GM06990 (cell line): ENCODE results near the gene SKIL.

Experiments used
- DNase-seq: peaks from one replicate; pipeline ENCODE4 v3.0.0-alpha.2; 2011; ENCODE audit not compliant: insufficient read length; ENCODE audit errors: extremely low read depth
- H3K27me3 ChIP-seq: replicated peaks from 2 replicates; pipeline ENCODE4 v1.6.0; 2011; ENCODE audit warnings: low read length; ENCODE audit not compliant: control insufficient read depth, insufficient read depth
- H3K36me3 ChIP-seq: 2 replicates; pipeline ENCODE4 v1.5.1; 2011; ENCODE audit warnings: low read length; ENCODE audit not compliant: control insufficient read depth, insufficient read depth
- H3K4me3 ChIP-seq: replicated peaks from 2 replicates; pipeline ENCODE4 v1.5.1; 2011; ENCODE audit warnings: low read depth, mild to moderate bottlenecking, control low read depth, low read length
- TF ChIP-seq, protein P1 (sequence below): IDR thresholded peaks from 2 replicates; pipeline ENCODE4 v1.5.1; 2011; ENCODE audit warnings: low read length, control low read depth, mild to moderate bottlenecking, inconsistent platforms; ENCODE audit not compliant: insufficient read depth, poor library complexity, severe bottlenecking

SKIL gene

GRCh38 chr3:170405101-170405500 is 47.6 kb downstream of the SKIL start:
- DNase-seq, result no peak
- Histone ChIP-seq H3K36me3 (no peaks in the 10 kb centered on the region), H3K27me3 (no peaks in the 10 kb centered on the region), H3K4me3 (no peak overlapping the region)
- TF ChIP-seq, protein P1, sequence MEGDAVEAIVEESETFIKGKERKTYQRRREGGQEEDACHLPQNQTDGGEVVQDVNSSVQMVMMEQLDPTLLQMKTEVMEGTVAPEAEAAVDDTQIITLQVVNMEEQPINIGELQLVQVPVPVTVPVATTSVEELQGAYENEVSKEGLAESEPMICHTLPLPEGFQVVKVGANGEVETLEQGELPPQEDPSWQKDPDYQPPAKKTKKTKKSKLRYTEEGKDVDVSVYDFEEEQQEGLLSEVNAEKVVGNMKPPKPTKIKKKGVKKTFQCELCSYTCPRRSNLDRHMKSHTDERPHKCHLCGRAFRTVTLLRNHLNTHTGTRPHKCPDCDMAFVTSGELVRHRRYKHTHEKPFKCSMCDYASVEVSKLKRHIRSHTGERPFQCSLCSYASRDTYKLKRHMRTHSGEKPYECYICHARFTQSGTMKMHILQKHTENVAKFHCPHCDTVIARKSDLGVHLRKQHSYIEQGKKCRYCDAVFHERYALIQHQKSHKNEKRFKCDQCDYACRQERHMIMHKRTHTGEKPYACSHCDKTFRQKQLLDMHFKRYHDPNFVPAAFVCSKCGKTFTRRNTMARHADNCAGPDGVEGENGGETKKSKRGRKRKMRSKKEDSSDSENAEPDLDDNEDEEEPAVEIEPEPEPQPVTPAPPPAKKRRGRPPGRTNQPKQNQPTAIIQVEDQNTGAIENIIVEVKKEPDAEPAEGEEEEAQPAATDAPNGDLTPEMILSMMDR, result no peak

- no peaks in the 10 kb centered on the region for H3K27me3 ChIP-seq
- no peak overlapping the region for H3K4me3 ChIP-seq
- no peak for DNase-seq
- H3K36me3 ChIP-seq, result no peaks in the 10 kb centered on the region
- TF ChIP-seq, protein P1, result peak; percentile 57
Measured at GRCh38 chr3:170410428-170411029, 53.0 kb downstream of the SKIL start.

DNA sequence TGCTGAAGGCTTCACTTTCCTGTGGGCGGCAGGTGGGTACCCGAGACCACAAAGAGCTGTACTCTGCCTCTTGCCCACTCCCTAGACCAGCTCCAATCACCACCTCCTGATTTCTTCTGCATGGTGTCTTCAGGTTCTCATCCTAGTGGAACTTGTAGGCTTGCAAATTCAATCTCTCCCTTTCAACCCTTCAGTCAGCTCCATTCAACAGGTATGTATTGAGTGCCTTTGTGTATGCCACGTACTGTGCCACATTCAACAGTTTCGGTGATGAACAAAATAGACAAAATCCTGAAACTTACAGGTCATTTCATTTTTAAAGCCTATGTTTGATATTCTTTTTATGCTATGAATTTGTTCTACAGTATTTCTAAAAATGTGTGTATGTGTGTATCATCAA is 55.8 kb downstream of the SKIL start:
- TF ChIP-seq, protein P1, result no peak
- Histone ChIP-seq H3K4me3 (no peak overlapping the region), H3K36me3 (no peaks in the 10 kb centered on the region), H3K27me3 (no peaks in the 10 kb centered on the region)
- no peak for DNase-seq

DNA sequence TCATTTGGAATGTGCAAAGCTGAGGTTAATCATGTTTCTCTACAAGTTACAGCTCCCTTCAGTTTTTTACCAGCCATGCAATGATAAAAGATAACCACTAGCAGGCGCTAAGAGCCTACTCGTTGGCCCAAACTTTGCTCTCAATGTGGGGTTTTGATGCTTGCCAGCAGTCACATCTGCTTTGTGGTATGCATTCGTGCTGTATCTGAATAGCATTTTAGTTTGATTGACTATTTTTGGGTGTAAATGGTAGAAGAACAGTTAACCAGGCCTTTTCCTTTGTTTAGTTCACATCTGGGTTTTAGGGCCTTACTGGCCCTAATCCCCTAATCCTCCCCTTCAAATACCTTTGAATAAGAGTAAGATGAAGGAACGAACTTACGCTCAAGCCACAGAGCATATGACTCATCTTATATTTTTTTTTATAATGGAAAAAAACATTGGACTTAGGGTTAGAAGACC is 56.7 kb downstream of the SKIL start:
- Histone ChIP-seq H3K4me3 (no peak overlapping the region), H3K36me3 (no peaks in the 10 kb centered on the region), H3K27me3 (no peaks in the 10 kb centered on the region; the same call in 1 of the 2 replicates)
- no peak for DNase-seq
- TF ChIP-seq, protein P1, result peak; percentile 99

- H3K27me3 ChIP-seq, result no peaks in the 10 kb centered on the region; the same call in none of the 2 replicates
- DNase-seq, result no peak
- TF ChIP-seq, protein P1, result no peak
- no peaks in the 10 kb centered on the region for H3K36me3 ChIP-seq
- H3K4me3 ChIP-seq, result no peak overlapping the region
Measured at GRCh38 chr3:170417090-170417489, 59.6 kb downstream of the SKIL start.
